ENCODE data around the gene PRKD1. TPM values are rescaled to one million over a fixed set of nuclear protein-coding genes. Genes with fewer than 3 reads are reported as not detected.

Gene PRKD1
- total RNA-seq, 1 experiment from 2014 or later = 2.7 TPM

- no peak overlapping the region for H2AFZ ChIP-seq (ENCODE audit: low read length)
- no peak overlapping the region for H2BK5ac ChIP-seq (ENCODE audit: insufficient read length, low read length)
- no peak overlapping the region for H3K14ac ChIP-seq (ENCODE audit: insufficient read depth, low read length)
- no peak overlapping the region for H2BK120ac ChIP-seq (ENCODE audit: low read depth, low read length, poor library complexity, severe bottlenecking)
- H4K5ac ChIP-seq (ENCODE audit: insufficient read length, low read depth, low read length) = no peak overlapping the region
- no peaks in the 10 kb centered on the region for H3K9me3 ChIP-seq (ENCODE audit: control insufficient read depth, low read depth, low read length)
- no peak overlapping the region for H3K18ac ChIP-seq (ENCODE audit: insufficient read length, low read depth, low read length)
- Mint-ChIP-seq H3K36me3 (ENCODE audit: insufficient read depth in 1 of 3, low read depth in 3 of 3) (no peaks in the 10 kb centered on the region), H3K4me1 (peaks cover 7 to 17% of the 10 kb centered on the region in 2 experiments), H3K27me3 (ENCODE audit: low read depth) (no peaks in the 10 kb centered on the region), H3K27ac (no peak overlapping the region), H3K9me3 (no peaks in the 10 kb centered on the region), H3K4me3 (no peak overlapping the region)
- H2BK12ac ChIP-seq (ENCODE audit: insufficient read length, low read depth, low read length) = no peak overlapping the region
- no peak overlapping the region for H2BK20ac ChIP-seq (ENCODE audit: low read depth, low read length, poor library complexity, severe bottlenecking)
- H3K9ac ChIP-seq (ENCODE audit: extremely low read depth, insufficient read length, low read length) = no peak overlapping the region
- H3K23me2 ChIP-seq (ENCODE audit: insufficient read length, low read depth, low read length, poor library complexity, severe bottlenecking) = no peaks in the 10 kb centered on the region
- no peak overlapping the region for H3K56ac ChIP-seq (ENCODE audit: insufficient read length, low read depth, low read length)
- H3K23ac ChIP-seq (ENCODE audit: insufficient read length, low read depth, low read length) = no peak overlapping the region
- H3K79me2 ChIP-seq (ENCODE audit: insufficient read depth, low read length) = no peaks in the 10 kb centered on the region
- H3K79me1 ChIP-seq (ENCODE audit: insufficient read depth, low read depth, low read length, poor library complexity, severe bottlenecking) = no peaks in the 10 kb centered on the region
- no peak overlapping the region for H3K27ac ChIP-seq (ENCODE audit: insufficient read length, low read depth, low read length)
- no peak for DNase-seq
- no CpG with 5 or more reads among the region's 5 CpGs for WGBS (ENCODE audit: extremely low coverage, insufficient read length, low lambda C conversion rate)
- H2BK15ac ChIP-seq (ENCODE audit: low read depth, low read length) = no peak overlapping the region
- H3K4me2 ChIP-seq (ENCODE audit: insufficient read depth, insufficient read length, low read length) = no peak overlapping the region
- H4K20me1 ChIP-seq (ENCODE audit: control insufficient read depth, insufficient read depth, insufficient read length) = no peaks in the 10 kb centered on the region
- no peak overlapping the region for H2AK5ac ChIP-seq (ENCODE audit: insufficient read length, low read length)
- H3K27me3 ChIP-seq (ENCODE audit: insufficient read depth, low read length) = no peaks in the 10 kb centered on the region
- H3K4me1 ChIP-seq (ENCODE audit: insufficient read depth, low read length) = no peaks in the 10 kb centered on the region
- no peak overlapping the region for H4K8ac ChIP-seq (replicated peaks; ENCODE audit: insufficient read length, low read depth, low read length)
- TF ChIP-seq CTCF (conservative IDR thresholded peaks at IDR 0.05) = no peak
- no peak overlapping the region for H3K4ac ChIP-seq (ENCODE audit: low read depth, low read length)
- no peak overlapping the region for H4K91ac ChIP-seq (ENCODE audit: insufficient read length, low read depth, low read length)
- H3T11ph ChIP-seq (ENCODE audit: low read length) = no peak overlapping the region
Observed at GRCh38 chr14:29823816-29824215, 103.8 kb downstream of the PRKD1 start.
